Activated naive CD8-positive, alpha-beta T cell treated with anti-CD3 and anti-CD28 coated beads, Interleukin-2, amount 10 ng/mL, durations not matched to agents 7 days and 5 days (primary cell): ENCODE measurements around the gene LZTS3. TPM values are rescaled to one million over a fixed set of nuclear protein-coding genes. Genes with fewer than 3 reads are reported as not detected.
"Not testable (repeated sequence)": the region's sequence is repeated elsewhere in the genome, so short reads cannot be mapped to it uniquely, and the experiment has no call there.

ENCODE experiments used
- ATAC-seq: fragments of 150-1000 bp; cut with Tn5 transposase; one replicate; pipeline ENCODE4 v1.10.0; 2021; ENCODE audit warnings: low read depth, moderate library complexity
- POLR2A ChIA-PET: fragments of 350-600 bp; sonication (Branson Sonifier 250); formaldehyde crosslinking; loops from one replicate; lab custom pipeline; 2021; ENCODE audit warnings: antibody characterized with exemption; lab: Charles Lee
- DNase-seq: peaks from one replicate; pipeline ENCODE4 v3.0.0; 2021
- H3K27ac Mint-ChIP-seq: one replicate; pipeline ENCODE4 v1.8.0; 2022; ENCODE audit warnings: mild to moderate bottlenecking, mixed read lengths
- H3K27me3 Mint-ChIP-seq: one replicate; pipeline ENCODE4 v1.8.0; 2022; ENCODE audit warnings: mild to moderate bottlenecking, moderate library complexity, mixed read lengths
- H3K36me3 Mint-ChIP-seq: one replicate; pipeline ENCODE4 v1.8.0; 2021; ENCODE audit warnings: mild to moderate bottlenecking, mixed read lengths
- H3K4me1 Mint-ChIP-seq: one replicate; pipeline ENCODE4 v1.8.0; 2021; ENCODE audit warnings: mixed read lengths
- H3K4me3 Mint-ChIP-seq: one replicate; pipeline ENCODE4 v1.8.0; 2022; ENCODE audit warnings: mild to moderate bottlenecking, moderate library complexity, mixed read lengths
- H3K9me3 Mint-ChIP-seq: one replicate; pipeline ENCODE4 v1.8.0; 2021; ENCODE audit warnings: mixed read lengths
- total RNA-seq, 2 experiments: library from RNA; stranded (reverse); gene quantifications; one replicate each; pipeline ENCODE4 v1.2.3, GENCODE V29; 2021

The LZTS3 gene
- 1 to 10 TPM; 2.1 to 2.5 TPM for total RNA-seq

DNA sequence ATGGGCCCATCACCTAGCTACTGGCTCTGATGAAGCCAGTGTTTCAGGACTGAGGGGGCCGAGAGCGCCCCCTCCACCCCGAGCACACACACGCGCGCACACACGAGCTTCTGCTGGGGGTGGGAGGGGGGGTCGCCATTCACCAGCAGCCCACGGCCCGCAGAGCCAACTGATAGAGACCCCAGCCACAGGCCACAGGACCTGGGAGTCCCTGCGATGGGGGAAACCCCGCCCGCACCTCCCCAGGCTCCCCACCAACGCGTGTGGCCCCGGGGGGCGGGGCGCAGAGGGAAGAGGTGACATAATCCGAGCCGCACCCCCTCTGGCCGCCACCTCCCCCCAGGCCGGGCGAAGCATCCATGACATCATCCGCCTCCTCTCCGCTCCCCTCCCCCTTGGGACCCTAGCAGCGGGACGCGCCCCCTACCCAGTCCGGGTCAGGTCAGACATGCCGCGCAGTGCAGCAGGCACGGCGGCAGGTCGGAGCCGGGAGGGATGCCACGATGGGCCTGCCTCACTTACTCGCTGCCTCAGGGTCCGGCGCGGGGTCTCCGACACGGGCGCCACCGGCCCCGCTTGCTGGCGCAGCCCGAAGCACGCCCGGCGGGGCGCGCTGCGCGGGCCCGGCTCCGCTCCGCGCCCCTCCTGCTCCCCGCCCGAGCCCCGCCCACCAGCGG lies at the start of gene LZTS3:
Gene LZTS3 (minus strand): TSS at position 617 of the 677 bp plus-strand sequence. CDS start 6,386 bp downstream, outside the sequence.
- peaks cover 44% of the 10 kb centered on the region for H3K27me3 Mint-ChIP-seq
- H3K36me3 Mint-ChIP-seq: no peaks in the 10 kb centered on the region
- no peaks in the 10 kb centered on the region for H3K9me3 Mint-ChIP-seq
- peak within 1 kb of the TSS; percentile 75 for H3K27ac Mint-ChIP-seq
- peaks cover 12% of the 10 kb centered on the region for H3K4me1 Mint-ChIP-seq
- H3K4me3 Mint-ChIP-seq: peak within 1 kb of the TSS; percentile 89
- peak; percentile 88 for ATAC-seq
- POLR2A ChIA-PET: interaction anchor here (1.0 to 1.4 kb wide), 4 partner anchors 11 to 16 kb away, joined by 3 to 9 read pairs (median 4); partner anchors contain the start of genes FASTKD5 and UBOX5
- DNase-seq: peak; percentile 85

DNA sequence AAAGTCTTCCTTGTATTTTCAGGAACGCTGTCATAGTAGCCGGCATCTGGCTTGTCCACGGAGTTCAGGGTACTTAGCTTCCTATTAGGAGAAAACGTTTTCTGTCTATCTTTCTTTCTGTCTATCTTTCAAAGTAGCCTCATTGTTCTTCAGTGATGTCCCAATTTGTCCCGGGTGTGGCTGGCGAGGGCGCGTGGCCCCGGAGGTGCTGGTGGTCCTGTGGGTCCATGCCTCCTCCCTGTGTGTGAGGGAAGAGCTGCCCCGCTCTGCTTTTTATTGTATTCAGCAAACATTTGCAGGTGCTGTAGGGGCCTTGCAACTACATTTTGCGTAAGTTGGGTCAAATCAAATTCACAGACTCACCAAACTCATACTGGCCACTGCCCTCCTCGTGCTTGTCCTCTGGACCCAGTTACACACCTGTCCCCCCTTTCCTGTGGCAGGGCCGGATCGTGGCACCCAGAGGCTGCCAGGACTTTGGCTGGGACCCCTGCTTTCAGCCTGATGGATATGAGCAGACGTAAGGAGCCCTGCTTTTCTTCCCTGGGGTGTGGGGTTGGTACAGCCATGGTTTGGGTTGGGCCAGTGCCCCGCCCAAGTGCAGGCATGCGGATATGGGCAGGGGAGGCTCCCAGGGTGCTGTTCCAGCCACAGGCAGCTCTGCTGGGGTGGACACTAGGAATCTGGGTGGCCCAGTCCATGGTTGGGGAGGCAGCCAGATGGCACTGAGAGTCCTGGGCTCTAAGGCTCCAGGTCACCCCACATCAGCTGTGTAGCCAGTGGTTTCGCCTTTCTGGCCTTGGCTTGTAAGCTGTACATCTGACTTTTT lies 48.3 kb upstream of the LZTS3 start:
- Mint-ChIP-seq H3K27me3 (no peaks in the 10 kb centered on the region), H3K4me1 (peaks cover 12% of the 10 kb centered on the region), H3K27ac (no peak overlapping the region), H3K36me3 (peaks cover 6% of the 10 kb centered on the region), H3K9me3 (no peaks in the 10 kb centered on the region), H3K4me3 (no peak overlapping the region)
- POLR2A ChIA-PET: interaction anchor here (0.7 kb wide), 1 partner anchor 87 kb away, joined by 5 read pairs; no protein-coding TSS in a partner anchor
- DNase-seq: no peak
- no peak for ATAC-seq

DNA sequence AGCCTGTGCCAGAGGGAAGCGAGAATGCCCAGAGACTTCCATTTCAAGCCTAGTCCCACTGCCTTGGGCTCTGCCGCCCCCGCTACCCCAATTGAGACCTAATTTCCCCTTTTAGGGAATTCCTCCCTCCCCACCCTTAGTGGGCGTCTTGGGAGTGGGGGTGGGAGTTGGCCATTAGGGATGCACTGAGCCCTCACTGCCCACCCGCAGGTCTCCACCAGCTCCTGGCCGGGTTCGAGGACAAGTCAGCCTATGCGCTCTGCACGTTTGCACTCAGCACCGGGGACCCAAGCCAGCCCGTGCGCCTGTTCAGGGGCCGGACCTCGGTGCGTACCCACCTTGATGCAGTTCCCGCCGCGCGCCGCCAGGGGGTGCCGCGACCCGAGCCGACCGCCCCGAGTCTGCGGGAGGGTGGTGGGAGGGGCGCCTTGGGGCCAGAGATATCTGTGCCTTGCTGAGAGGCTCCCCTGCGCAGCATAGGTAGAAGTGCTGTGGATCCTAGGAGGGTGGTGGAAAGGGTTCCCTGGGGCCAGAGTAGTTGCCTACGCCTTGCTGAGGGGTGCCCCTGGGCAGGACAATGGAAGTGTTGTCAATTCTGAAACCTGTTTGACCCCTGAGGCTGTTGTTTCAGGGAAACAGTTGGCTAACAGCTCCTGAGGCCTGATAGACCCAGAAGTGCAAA lies 45.1 kb upstream of the LZTS3 start:
- POLR2A ChIA-PET: interaction anchor here (0.6 to 2.1 kb wide), 5 partner anchors 9 to 164 kb away, joined by 3 to 8 read pairs (median 5); partner anchors contain the start of gene ITPA
- no peak overlapping the region for H3K27ac Mint-ChIP-seq
- peak; percentile 89 for DNase-seq
- peak; percentile 69 for ATAC-seq
- peaks cover 9% of the 10 kb centered on the region for H3K4me1 Mint-ChIP-seq
- H3K9me3 Mint-ChIP-seq: no peaks in the 10 kb centered on the region
- H3K36me3 Mint-ChIP-seq: peaks cover 8% of the 10 kb centered on the region
- no peaks in the 10 kb centered on the region for H3K27me3 Mint-ChIP-seq
- no peak overlapping the region for H3K4me3 Mint-ChIP-seq

DNA sequence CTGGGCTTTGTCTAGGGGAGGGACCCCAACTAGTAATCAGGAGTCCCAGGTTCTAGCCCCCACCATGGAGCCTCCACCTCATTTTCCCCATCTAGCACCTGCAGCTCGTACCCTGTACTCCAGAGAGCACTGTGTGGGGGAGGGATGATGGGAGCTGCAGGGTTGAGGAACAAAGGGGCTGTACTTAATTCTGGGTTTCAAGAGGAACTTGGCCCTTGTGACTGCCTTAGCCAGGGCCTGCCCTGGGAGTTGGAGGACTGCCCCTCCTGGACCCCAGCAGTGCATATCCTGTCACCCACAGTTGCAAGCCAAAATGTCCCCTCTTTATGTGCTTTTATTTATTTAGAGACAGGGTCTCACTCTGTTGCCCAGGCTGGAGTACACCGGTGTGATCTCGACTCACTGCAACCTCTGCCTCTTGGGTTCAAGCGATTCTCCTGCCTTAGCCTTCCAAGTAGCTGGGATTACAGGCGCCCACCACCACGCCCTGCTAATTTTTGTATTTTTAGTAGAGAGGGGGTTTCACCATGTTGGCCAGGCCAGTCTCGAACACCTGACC lies 42.1 kb upstream of the LZTS3 start:
- H3K27me3 Mint-ChIP-seq, H3K27ac Mint-ChIP-seq, POLR2A ChIA-PET, DNase-seq, H3K4me1 Mint-ChIP-seq, ATAC-seq, H3K4me3 Mint-ChIP-seq, H3K9me3 Mint-ChIP-seq, H3K36me3 Mint-ChIP-seq: not testable (repeated sequence)

DNA sequence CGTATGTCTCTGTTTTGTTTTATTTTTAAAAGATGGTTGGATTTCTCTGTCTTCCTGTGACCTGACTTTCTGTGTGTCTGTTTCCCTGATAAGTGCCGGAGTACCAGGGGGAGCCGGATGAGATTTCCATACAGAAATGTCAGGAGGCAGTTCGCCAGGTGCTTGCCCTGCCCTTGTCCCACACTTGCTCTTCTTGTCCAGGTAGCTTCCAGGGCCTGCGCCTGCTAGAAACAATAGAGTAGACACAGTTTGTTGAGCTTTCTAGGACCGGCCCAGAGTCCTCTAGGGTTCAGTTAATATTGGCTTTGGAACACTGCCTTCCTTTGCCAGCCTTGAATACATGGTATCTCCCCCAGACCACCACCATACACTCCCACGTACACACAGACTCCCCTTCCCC lies 39.9 kb upstream of the LZTS3 start:
- Mint-ChIP-seq H3K27ac (no peak overlapping the region), H3K27me3 (no peaks in the 10 kb centered on the region), H3K4me3 (no peak overlapping the region), H3K9me3 (no peaks in the 10 kb centered on the region), H3K4me1 (peaks cover 12% of the 10 kb centered on the region), H3K36me3 (peaks cover 6% of the 10 kb centered on the region)
- ATAC-seq (no peak), DNase-seq (no peak)
- POLR2A ChIA-PET: no interaction called here

DNA sequence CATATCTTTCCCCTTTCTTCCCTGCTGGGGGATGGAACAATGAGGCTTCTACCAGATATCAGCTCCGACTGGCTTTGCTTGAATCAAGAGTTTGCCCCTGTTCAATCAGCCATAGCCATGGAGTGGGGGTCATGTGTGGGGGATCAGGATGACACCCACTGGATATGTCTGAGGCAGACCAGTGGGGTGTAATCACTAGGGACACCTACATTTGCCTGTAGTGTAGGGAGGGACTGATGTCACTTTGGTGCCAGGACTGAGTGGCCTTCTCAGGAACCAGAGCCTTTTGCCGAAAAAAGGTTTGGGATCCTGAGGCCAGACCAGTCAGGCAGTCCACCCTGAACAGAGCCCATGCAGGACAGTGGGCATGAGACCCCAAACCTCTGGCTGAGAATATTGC lies 37.0 kb upstream of the LZTS3 start:
- no peak for ATAC-seq
- no peaks in the 10 kb centered on the region for H3K9me3 Mint-ChIP-seq
- no peaks in the 10 kb centered on the region for H3K27me3 Mint-ChIP-seq
- POLR2A ChIA-PET: interaction anchor here (1.2 to 3.7 kb wide), 3 partner anchors 13 to 52 kb away, joined by 3 to 15 read pairs (median 5); partner anchors contain the start of genes FASTKD5, SLC4A11 and UBOX5
- peak overlapping the region; percentile 88 for H3K4me3 Mint-ChIP-seq
- H3K27ac Mint-ChIP-seq: peak overlapping the region; percentile 56
- DNase-seq: no peak
- peaks cover 12% of the 10 kb centered on the region for H3K4me1 Mint-ChIP-seq
- peaks cover 6% of the 10 kb centered on the region for H3K36me3 Mint-ChIP-seq

DNA sequence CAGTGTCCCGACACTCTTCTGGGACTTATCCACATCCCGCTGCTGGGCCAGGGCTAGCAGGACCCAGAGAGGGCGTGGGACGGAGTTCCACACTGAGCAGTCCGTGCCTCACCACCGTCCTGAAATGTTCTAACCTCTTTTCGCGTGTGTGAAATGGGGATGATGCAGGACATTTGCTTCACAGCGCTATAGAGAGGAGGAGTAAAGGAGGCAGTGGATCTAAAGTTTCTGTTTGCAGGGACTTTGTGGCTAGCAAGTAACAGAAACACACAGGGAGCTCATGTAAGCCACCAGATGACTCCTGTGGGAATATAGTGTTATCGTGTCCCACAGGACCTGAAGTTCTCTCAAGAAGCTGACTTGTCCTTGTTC lies 36.6 kb upstream of the LZTS3 start:
- Mint-ChIP-seq H3K36me3 (peaks cover 6% of the 10 kb centered on the region), H3K27me3 (no peaks in the 10 kb centered on the region), H3K4me3 (peak overlapping the region; percentile 88), H3K9me3 (no peaks in the 10 kb centered on the region), H3K27ac (peak overlapping the region; percentile 92), H3K4me1 (peaks cover 12% of the 10 kb centered on the region)
- POLR2A ChIA-PET: interaction anchor here (0.5 to 3.7 kb wide), 7 partner anchors 10 to 337 kb away, joined by 3 to 15 read pairs (median 4); partner anchors contain the start of genes FASTKD5, SLC4A11 and UBOX5
- DNase-seq: no peak
- peak; percentile 24 for ATAC-seq

DNA sequence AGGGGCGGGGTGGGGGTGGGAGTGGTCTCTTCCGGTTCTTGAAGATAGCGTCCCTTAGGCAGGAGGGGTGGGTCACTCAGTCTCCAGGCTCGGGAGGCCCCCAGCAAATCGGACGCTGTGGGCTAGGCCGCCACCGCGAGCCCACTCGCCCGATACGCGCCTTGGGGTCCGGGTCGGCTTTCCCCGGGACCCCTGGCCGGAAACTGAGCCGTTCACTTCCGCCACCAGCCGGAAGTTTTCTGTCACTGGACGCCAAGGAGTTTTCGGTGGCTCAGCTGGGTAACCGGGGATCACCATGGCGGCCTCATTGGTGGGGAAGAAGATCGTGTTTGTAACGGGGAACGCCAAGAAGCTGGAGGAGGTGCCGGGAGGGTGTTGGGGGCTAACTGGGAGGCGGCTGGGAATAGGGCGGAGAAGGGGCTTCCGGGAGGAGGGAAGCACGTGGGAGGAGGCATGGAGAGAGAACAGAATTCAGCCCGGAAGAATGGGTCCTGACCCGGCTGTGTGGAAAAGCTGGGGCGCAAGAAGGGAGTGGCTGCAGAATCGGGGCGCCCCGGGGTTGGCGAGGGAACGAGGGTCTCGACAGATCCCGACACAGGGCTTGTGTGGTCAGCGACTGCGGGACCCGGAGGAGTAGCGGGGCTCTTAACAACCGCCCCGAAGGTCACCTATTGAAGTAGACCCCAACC lies 36.1 kb upstream of the LZTS3 start, which contains the start of gene ITPA:
Gene ITPA (plus strand): TSS at position 242 of the 689 bp plus-strand sequence. CDS start 54 bp downstream, at position 296.
- peak; percentile 72 for DNase-seq
- peaks cover 6% of the 10 kb centered on the region for H3K36me3 Mint-ChIP-seq
- peak; percentile 45 for ATAC-seq
- peak within 1 kb of the TSS; percentile 88 for H3K4me3 Mint-ChIP-seq
- no peaks in the 10 kb centered on the region for H3K27me3 Mint-ChIP-seq
- peak within 1 kb of the TSS; percentile 92 for H3K27ac Mint-ChIP-seq
- no peaks in the 10 kb centered on the region for H3K9me3 Mint-ChIP-seq
- H3K4me1 Mint-ChIP-seq: peaks cover 14% of the 10 kb centered on the region
- POLR2A ChIA-PET: interaction anchor here (0.5 to 3.7 kb wide), 8 partner anchors 10 to 531 kb away, joined by 3 to 15 read pairs (median 4); partner anchors contain the start of genes FASTKD5, SLC4A11 and UBOX5

DNA sequence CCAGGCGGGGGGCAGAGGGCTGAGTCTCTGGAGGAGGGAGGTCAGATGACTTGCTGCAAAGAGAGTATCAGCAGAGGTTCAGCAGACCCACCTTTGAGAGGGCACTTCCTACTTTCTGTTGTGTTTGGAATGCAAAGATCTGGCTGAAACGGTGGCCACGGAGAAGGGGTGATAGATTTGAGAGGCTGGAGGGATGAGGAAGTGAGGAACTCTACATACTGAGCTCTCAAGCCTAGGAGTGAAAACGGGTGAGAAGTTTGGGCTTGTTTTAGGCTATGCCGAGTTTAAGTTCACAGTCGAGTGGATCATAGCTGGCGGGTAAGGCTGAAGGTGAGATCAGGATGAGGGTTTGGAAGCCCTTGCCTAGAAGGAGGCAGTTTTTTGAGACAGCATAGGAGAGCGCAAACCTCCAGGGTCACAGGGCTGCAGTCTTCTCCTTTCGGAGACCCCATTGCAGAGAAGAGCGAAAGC lies 35.5 kb upstream of the LZTS3 start:
- DNase-seq (no peak), ATAC-seq (peak; percentile 6)
- H3K4me1 Mint-ChIP-seq: peaks cover 14% of the 10 kb centered on the region
- H3K36me3 Mint-ChIP-seq: peaks cover 4% of the 10 kb centered on the region
- no peaks in the 10 kb centered on the region for H3K9me3 Mint-ChIP-seq
- H3K27me3 Mint-ChIP-seq: no peaks in the 10 kb centered on the region
- H3K4me3 Mint-ChIP-seq: peak overlapping the region; percentile 88
- POLR2A ChIA-PET: interaction anchor here (0.6 to 3.7 kb wide), 6 partner anchors 11 to 531 kb away, joined by 3 to 15 read pairs (median 4); partner anchors contain the start of genes FASTKD5, SLC4A11 and UBOX5
- peak overlapping the region; percentile 92 for H3K27ac Mint-ChIP-seq

DNA sequence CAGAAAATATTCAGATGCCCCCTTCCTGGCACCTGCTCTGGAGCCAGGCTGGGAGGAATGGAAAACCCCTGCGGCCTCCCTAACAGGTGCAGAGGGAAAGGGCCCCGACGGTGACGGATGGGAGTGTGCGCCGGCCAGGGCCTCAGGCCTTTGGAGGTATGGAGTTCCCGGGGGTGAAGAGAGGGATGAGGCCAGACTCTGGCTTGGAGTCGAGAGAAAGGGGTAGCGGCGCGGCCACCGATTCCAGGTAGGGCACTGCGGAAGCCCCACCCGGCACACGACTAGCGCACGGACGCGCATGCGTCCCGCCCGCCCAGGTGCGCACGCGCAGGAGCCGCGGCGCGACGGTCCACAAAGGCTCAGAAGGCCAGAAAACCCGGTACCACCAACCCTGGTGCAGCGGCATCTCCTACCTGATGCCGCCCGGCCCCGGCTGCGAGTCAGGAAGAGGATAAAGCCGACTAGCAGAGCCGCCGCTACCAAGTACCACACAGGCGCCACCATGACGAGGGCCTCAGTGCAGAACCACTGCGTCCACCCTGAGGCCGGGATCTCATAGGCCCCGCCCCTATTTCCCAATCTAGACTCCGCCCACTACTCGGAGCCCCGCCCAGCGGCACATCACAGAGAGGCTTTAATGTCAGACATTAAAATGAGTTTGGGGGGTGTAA lies 30.9 kb upstream of the LZTS3 start, which contains the start of gene DDRGK1:
Gene DDRGK1 (minus strand): TSS at position 559 of the 671 bp plus-strand sequence. CDS start 55 bp downstream, at position 504.
- Mint-ChIP-seq H3K36me3 (peaks cover 16% of the 10 kb centered on the region), H3K4me3 (peak within 1 kb of the TSS; percentile 95), H3K27ac (peak within 1 kb of the TSS; percentile 94), H3K27me3 (no peaks in the 10 kb centered on the region), H3K4me1 (peaks cover 8% of the 10 kb centered on the region), H3K9me3 (no peaks in the 10 kb centered on the region)
- DNase-seq: peak; percentile 95
- peak; percentile 90 for ATAC-seq
- POLR2A ChIA-PET: interaction anchor here (0.5 to 1.5 kb wide), 8 partner anchors 14 to 1660 kb away, joined by 3 to 8 read pairs (median 3); partner anchors contain the start of genes FASTKD5, SLC4A11 and UBOX5
